Measurements from ENCODE around the gene CYB5D1.

- peak in 1 of 2 donors; percentile 19 for TF ChIP-seq CTCF (conservative IDR thresholded peaks at IDR 0.05 in 1 of 2, IDR thresholded peaks at IDR 0.05 in 1 of 2; ENCODE audit: extremely low read depth in 1 of 2, insufficient read depth in 1 of 2, low read depth in 1 of 2, low read length in 2 of 2)
- no peak for TF ChIP-seq EZH2 (IDR thresholded peaks at IDR 0.05; ENCODE audit: borderline replicate concordance, low read length)
Observed at GRCh38 chr17:7825206-7825990, 32.4 kb upstream of the CYB5D1 start.

All from mammary epithelial cell (primary cell).